CD4-positive, CD25-positive, alpha-beta regulatory T cell (primary cell): ENCODE data around the gene MRTFA. TPM values are rescaled to one million over a fixed set of nuclear protein-coding genes. Genes with fewer than 3 reads are reported as not detected.
A peak's percentile ranks its signal among the peaks of the same experiment; 100 is the strongest.
"Not testable (repeated sequence)": the region's sequence is repeated elsewhere in the genome, so short reads cannot be mapped to it uniquely, and the experiment has no call there.

Source experiments
- ATAC-seq, 2 donors: fragments of 150-1000 bp; cut with Tn5 transposase; one replicate each; pipeline ENCODE4 v1.10.0; 2021; ENCODE audit warnings: low read depth in 2 of 2, moderate number of reproducible peaks in 2 of 2, moderate library complexity in 1 of 2
- DNase-seq, 3 donors: peaks; one replicate each; pipeline versions ENCODE4 v3.0.0 to v3.0.0-alpha.2; 2012 to 2022; ENCODE audit warnings: mixed read lengths in 1 of 3
- H3K27ac ChIP-seq: one replicate; pipeline ENCODE4 v1.7.0; 2013; ENCODE audit warnings: mild to moderate bottlenecking, low read length; ENCODE audit not compliant: insufficient read depth, poor library complexity, severe bottlenecking
- H3K27me3 ChIP-seq: one replicate; pipeline ENCODE4 v1.7.0; 2013; ENCODE audit warnings: low read length; ENCODE audit not compliant: control insufficient read depth, insufficient read depth
- H3K36me3 ChIP-seq: one replicate; pipeline ENCODE4 v1.7.0; 2013; ENCODE audit warnings: mild to moderate bottlenecking, low read length, moderate library complexity; ENCODE audit not compliant: control insufficient read depth, insufficient read depth
- H3K4me1 ChIP-seq: 2 replicates; pipeline ENCODE4 v1.7.0; 2013; ENCODE audit warnings: mild to moderate bottlenecking, low read length; ENCODE audit not compliant: insufficient read depth, control insufficient read depth, poor library complexity, severe bottlenecking
- H3K4me3 ChIP-seq: one replicate; pipeline ENCODE4 v1.7.0; 2013; ENCODE audit warnings: low read depth, mild to moderate bottlenecking, low read length, moderate library complexity
- H3K9me3 ChIP-seq, 2 experiments: 1 replicate in 1 of 2; 2 replicates in 1 of 2; pipeline ENCODE4 v1.7.0; 2013; ENCODE audit warnings: low read length in 2 of 2, mild to moderate bottlenecking in 1 of 2, moderate library complexity in 1 of 2; ENCODE audit not compliant: control insufficient read depth in 2 of 2
- H3K27ac Mint-ChIP-seq, 3 donors: one replicate each; pipeline ENCODE4 v1.8.0; 2020 to 2022; ENCODE audit warnings: mild to moderate bottlenecking in 3 of 3, mixed read lengths in 3 of 3, moderate library complexity in 2 of 3
- H3K27me3 Mint-ChIP-seq: one replicate; pipeline ENCODE4 v1.8.0; 2022; ENCODE audit warnings: mild to moderate bottlenecking, mixed read lengths
- H3K36me3 Mint-ChIP-seq: one replicate; pipeline ENCODE4 v1.8.0; 2020; ENCODE audit warnings: mixed read lengths
- H3K4me1 Mint-ChIP-seq, 4 donors: one replicate each; pipeline ENCODE4 v1.8.0; 2020 to 2022; ENCODE audit warnings: mixed read lengths in 4 of 4, mild to moderate bottlenecking in 1 of 4
- H3K4me3 Mint-ChIP-seq, 4 donors: one replicate each; pipeline ENCODE4 v1.8.0; 2020 to 2022; ENCODE audit warnings: mild to moderate bottlenecking in 4 of 4, mixed read lengths in 4 of 4, moderate library complexity in 3 of 4
- H3K9me3 Mint-ChIP-seq, 7 donors: one replicate each; pipeline ENCODE4 v1.8.0; 2020 to 2022; ENCODE audit warnings: mixed read lengths in 7 of 7, mild to moderate bottlenecking in 3 of 7, moderate library complexity in 2 of 7
- polyA plus RNA-seq, 4 donors: library from polyadenylated mRNA; unstranded; fragments of 300-500 nt; fragmentation: Illumina TruSeq; gene quantifications; one replicate each; pipeline ENCODE4 v1.2.3, GENCODE V29; 2021
- total RNA-seq: library from RNA; stranded (reverse); gene quantifications from one replicate; pipeline ENCODE4 v1.2.3, GENCODE V29; 2022

The MRTFA gene
- total and polyA plus RNA-seq, 5 donors from 2014 or later, result 11.3 to 94.5 (median 16.4) TPM

GRCh38 chr22:40542821-40543540 is 93.5 kb downstream of the MRTFA start:
- peak overlapping the region in 2 of 3 donors; percentile 26 to 28 for H3K27ac Mint-ChIP-seq
- H3K9me3 ChIP-seq, result no peaks in the 10 kb centered on the region
- H3K36me3 ChIP-seq, result peaks cover 6% of the 10 kb centered on the region
- H3K4me3 ChIP-seq, result no peak overlapping the region
- H3K4me1 ChIP-seq, result no peaks in the 10 kb centered on the region
- H3K27me3 ChIP-seq, result no peaks in the 10 kb centered on the region
- no peak overlapping the region for H3K27ac ChIP-seq
- peaks cover 0 to 2% (median 0%) of the 10 kb centered on the region in 7 donors for H3K9me3 Mint-ChIP-seq
- DNase-seq (no peak), ATAC-seq (no peak)
- no peak overlapping the region for H3K4me3 Mint-ChIP-seq
- H3K27me3 Mint-ChIP-seq, result no peaks in the 10 kb centered on the region
- peaks cover 17% of the 10 kb centered on the region for H3K36me3 Mint-ChIP-seq
- H3K4me1 Mint-ChIP-seq, result peaks cover 6 to 40% (median 31%) of the 10 kb centered on the region in 4 donors

- no peak for ATAC-seq
- Mint-ChIP-seq H3K9me3 (peaks cover 0 to 2% (median 0%) of the 10 kb centered on the region in 7 donors), H3K4me3 (no peak overlapping the region), H3K27me3 (no peaks in the 10 kb centered on the region), H3K4me1 (peaks cover 6 to 39% (median 30%) of the 10 kb centered on the region in 4 donors), H3K27ac (peak overlapping the region; percentile 17 to 34 (median 26)), H3K36me3 (peaks cover 5% of the 10 kb centered on the region)
- Histone ChIP-seq H3K27me3 (no peaks in the 10 kb centered on the region), H3K9me3 (no peaks in the 10 kb centered on the region), H3K4me3 (no peak overlapping the region), H3K4me1 (no peaks in the 10 kb centered on the region), H3K27ac (no peak overlapping the region), H3K36me3 (peaks cover 3% of the 10 kb centered on the region)
- peak in 1 of 3 donors; percentile 37 for DNase-seq
Measured at GRCh38 chr22:40541300-40541699, 95.2 kb downstream of the MRTFA start.

- Histone ChIP-seq H3K27ac (no peak overlapping the region), H3K36me3 (no peaks in the 10 kb centered on the region), H3K4me3 (no peak overlapping the region), H3K27me3 (no peaks in the 10 kb centered on the region), H3K4me1 (peaks cover 2% of the 10 kb centered on the region), H3K9me3 (no peaks in the 10 kb centered on the region)
- Mint-ChIP-seq H3K36me3 (no peaks in the 10 kb centered on the region), H3K9me3 (peaks cover 0 to 2% (median 0%) of the 10 kb centered on the region in 7 donors), H3K4me3 (no peak overlapping the region), H3K27ac (peak overlapping the region in 2 of 3 donors; percentile 17 to 56), H3K27me3 (no peaks in the 10 kb centered on the region), H3K4me1 (peaks cover 7 to 39% (median 30%) of the 10 kb centered on the region in 4 donors)
- DNase-seq (no peak), ATAC-seq (no peak)
Measured at GRCh38 chr22:40540265-40540664, 96.3 kb downstream of the MRTFA start.

GRCh38 chr22:40536149-40536548 is 100.4 kb downstream of the MRTFA start:
- not testable (repeated sequence) for H3K36me3 Mint-ChIP-seq, H3K36me3 ChIP-seq, H3K27me3 Mint-ChIP-seq, H3K9me3 ChIP-seq, ATAC-seq, H3K27ac ChIP-seq, H3K4me3 ChIP-seq, DNase-seq, H3K9me3 Mint-ChIP-seq, H3K4me3 Mint-ChIP-seq, H3K27ac Mint-ChIP-seq, H3K27me3 ChIP-seq
- H3K4me1 ChIP-seq, result peaks cover 40% of the 10 kb centered on the region
- peaks cover 23 to 59% (median 51%) of the 10 kb centered on the region in 4 donors for H3K4me1 Mint-ChIP-seq

GRCh38 chr22:40535642-40536041 is 100.9 kb downstream of the MRTFA start:
- ATAC-seq (no peak), DNase-seq (no peak)
- Mint-ChIP-seq H3K9me3 (peaks cover 0 to 2% (median 0%) of the 10 kb centered on the region in 7 donors), H3K27ac (peak overlapping the region; percentile 70 to 92 (median 90)), H3K27me3 (no peaks in the 10 kb centered on the region), H3K4me3 (peak overlapping the region in 2 of 4 donors; percentile 41 to 44), H3K4me1 (peaks cover 26 to 60% (median 52%) of the 10 kb centered on the region in 4 donors), H3K36me3 (no peaks in the 10 kb centered on the region)
- Histone ChIP-seq H3K27me3 (no peaks in the 10 kb centered on the region), H3K36me3 (no peaks in the 10 kb centered on the region), H3K4me3 (no peak overlapping the region), H3K27ac (no peak overlapping the region), H3K9me3 (no peaks in the 10 kb centered on the region), H3K4me1 (peaks cover 45% of the 10 kb centered on the region)

- DNase-seq (no peak), ATAC-seq (no peak)
- peaks cover 0 to 1% (median 0%) of the 10 kb centered on the region in 7 donors for H3K9me3 Mint-ChIP-seq
- peak overlapping the region; percentile 69 for H3K27ac ChIP-seq
- H3K4me1 Mint-ChIP-seq, result peaks cover 29 to 61% (median 53%) of the 10 kb centered on the region in 4 donors
- no peaks in the 10 kb centered on the region for H3K9me3 ChIP-seq
- H3K4me1 ChIP-seq, result peaks cover 49% of the 10 kb centered on the region
- H3K27me3 ChIP-seq, result no peaks in the 10 kb centered on the region
- no peaks in the 10 kb centered on the region for H3K36me3 Mint-ChIP-seq
- peak overlapping the region in 2 of 4 donors; percentile 62 to 90 for H3K4me3 Mint-ChIP-seq
- no peaks in the 10 kb centered on the region for H3K27me3 Mint-ChIP-seq
- H3K36me3 ChIP-seq, result no peaks in the 10 kb centered on the region
- peak overlapping the region; percentile 70 to 93 (median 92) for H3K27ac Mint-ChIP-seq
- H3K4me3 ChIP-seq, result peak overlapping the region; percentile 93
Measured at GRCh38 chr22:40535189-40535512, 101.4 kb downstream of the MRTFA start.

GRCh38 chr22:40534379-40535188 is 101.9 kb downstream of the MRTFA start:
- peaks cover 49% of the 10 kb centered on the region for H3K4me1 ChIP-seq
- peak overlapping the region; percentile 70 to 93 (median 92) for H3K27ac Mint-ChIP-seq
- no peaks in the 10 kb centered on the region for H3K27me3 ChIP-seq
- DNase-seq, result no peak
- H3K27me3 Mint-ChIP-seq, result no peaks in the 10 kb centered on the region
- peak overlapping the region; percentile 62 to 90 (median 88) for H3K4me3 Mint-ChIP-seq
- H3K9me3 ChIP-seq, result no peaks in the 10 kb centered on the region
- H3K4me3 ChIP-seq, result peak overlapping the region; percentile 93
- ATAC-seq, result no peak
- H3K9me3 Mint-ChIP-seq, result peaks cover 0 to 1% (median 0%) of the 10 kb centered on the region in 7 donors
- H3K4me1 Mint-ChIP-seq, result peaks cover 34 to 64% (median 57%) of the 10 kb centered on the region in 4 donors
- H3K36me3 ChIP-seq, result no peaks in the 10 kb centered on the region
- H3K36me3 Mint-ChIP-seq, result no peaks in the 10 kb centered on the region
- peak overlapping the region; percentile 69 for H3K27ac ChIP-seq
